ENCODE data around the gene ZNF500.

- TF ChIP-seq POLR2A (IDR thresholded peaks at IDR 0.05) (no peak), CTCF (IDR thresholded peaks at IDR 0.05) (no peak)
Observed at GRCh38 chr16:4797805-4798252, 30.9 kb upstream of the ZNF500 start.

All from prostate gland (tissue), 2 donors.